ENCODE measurements around the gene HOXA5.
A peak's percentile ranks its signal among the peaks of the same experiment; 100 is the strongest.

The HOXA5 gene

DNA sequence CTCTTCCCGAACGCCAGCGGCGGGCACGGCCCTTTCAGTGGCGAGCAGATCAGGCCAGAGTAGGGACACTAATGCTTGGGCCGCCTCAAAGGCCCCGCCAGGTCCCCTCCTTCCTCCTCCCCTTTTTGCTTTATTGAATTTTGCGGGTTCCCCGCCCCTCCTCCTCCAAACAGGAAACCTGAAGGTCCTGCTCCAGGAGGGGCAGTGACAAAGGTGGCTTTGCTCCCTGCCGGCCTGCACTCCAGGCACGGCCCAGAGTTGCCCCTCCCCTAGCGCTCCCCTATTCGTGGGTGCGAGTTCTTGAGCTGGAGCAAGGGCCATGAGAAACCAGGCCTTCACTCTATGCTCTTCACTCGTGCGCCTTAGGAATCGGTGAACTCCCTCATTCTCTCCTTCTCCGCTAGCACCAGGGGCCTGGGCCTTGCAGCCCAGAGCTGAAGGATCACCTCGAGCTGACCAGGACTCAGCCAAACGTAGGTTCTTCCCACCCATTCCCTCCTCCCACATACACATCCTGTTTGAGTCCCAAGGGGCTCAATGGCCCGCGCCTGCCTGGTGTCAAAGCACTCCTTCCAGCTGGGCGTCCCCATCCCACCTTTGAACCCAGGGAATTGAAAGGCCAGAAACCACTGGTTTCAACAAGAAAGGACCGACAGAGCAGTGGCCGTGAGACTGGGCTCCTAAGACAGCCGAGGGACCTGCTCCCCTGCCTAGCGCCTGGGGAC, 4.7 kb upstream of the HOXA5 start:
- TF ChIP-seq, protein P1, sequence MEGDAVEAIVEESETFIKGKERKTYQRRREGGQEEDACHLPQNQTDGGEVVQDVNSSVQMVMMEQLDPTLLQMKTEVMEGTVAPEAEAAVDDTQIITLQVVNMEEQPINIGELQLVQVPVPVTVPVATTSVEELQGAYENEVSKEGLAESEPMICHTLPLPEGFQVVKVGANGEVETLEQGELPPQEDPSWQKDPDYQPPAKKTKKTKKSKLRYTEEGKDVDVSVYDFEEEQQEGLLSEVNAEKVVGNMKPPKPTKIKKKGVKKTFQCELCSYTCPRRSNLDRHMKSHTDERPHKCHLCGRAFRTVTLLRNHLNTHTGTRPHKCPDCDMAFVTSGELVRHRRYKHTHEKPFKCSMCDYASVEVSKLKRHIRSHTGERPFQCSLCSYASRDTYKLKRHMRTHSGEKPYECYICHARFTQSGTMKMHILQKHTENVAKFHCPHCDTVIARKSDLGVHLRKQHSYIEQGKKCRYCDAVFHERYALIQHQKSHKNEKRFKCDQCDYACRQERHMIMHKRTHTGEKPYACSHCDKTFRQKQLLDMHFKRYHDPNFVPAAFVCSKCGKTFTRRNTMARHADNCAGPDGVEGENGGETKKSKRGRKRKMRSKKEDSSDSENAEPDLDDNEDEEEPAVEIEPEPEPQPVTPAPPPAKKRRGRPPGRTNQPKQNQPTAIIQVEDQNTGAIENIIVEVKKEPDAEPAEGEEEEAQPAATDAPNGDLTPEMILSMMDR (conservative IDR thresholded peaks at IDR 0.05; ENCODE audit: low read depth), result no peak
- H3K27ac ChIP-seq, result peak overlapping the region; percentile 84
- ChIA-PET CTCF (interaction anchor here (0.6 to 1.2 kb wide), 6 partner anchors 13 to 779 kb away, joined by 3 to 7 read pairs (median 3); partner anchors contain the start of gene HOXA9), POLR2A (ENCODE audit: low non-redundant PET) (no interaction called here)
- DNase-seq (ENCODE audit: low spot score), result no peak

DNA sequence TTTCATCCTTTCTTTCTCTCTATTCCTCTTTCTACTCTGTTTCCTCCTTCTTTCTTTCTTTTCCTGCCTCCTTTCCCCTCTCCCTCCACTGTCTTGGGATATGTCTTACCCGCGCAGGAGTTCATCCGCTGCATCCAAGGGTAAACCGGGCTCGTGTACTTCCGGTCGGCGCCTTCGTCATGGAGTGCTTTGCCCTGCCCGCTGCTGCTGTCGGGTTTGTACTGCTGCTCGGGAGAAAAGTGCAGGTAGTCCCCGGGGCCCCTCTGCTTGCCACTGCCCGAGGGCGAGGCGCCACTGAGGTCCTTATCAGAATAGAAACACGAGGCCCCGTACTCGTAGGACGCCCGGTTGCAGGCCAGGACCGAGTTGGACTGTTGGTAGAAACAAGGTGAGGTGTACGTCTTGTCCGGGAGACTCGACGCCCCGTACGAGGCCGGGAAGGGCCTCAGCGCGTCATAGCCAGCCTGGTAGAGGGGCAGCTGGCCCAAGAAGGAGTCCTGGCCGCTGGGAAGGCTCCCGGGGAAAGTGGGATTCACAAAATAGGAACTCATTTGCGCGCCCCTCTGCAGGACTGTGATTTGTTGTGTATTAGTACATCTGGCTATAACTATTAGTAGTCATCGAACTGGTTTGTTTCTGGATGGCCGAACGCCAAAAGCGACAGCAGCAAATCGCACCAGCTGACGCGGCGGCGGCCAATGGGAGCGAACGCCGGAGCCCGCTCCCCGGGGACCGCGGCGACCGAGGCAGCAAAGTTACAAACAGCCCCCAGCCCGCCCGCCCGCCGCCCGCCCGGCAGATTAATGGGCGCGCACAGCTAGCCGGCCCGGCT, 3.9 kb upstream of the HOXA5 start, which contains the start of gene HOXA6:
Gene HOXA6 (minus strand): TSS at position 576 of the 832 bp plus-strand sequence. CDS start 25 bp downstream, at position 551.
- CTCF ChIA-PET, result interaction anchor here (0.6 kb wide), 2 partner anchors 297 to 463 kb away, joined by 3 to 4 read pairs; no protein-coding TSS in a partner anchor
- DNase-seq (ENCODE audit: low spot score), result no peak
- POLR2A ChIA-PET (ENCODE audit: low non-redundant PET), result interaction anchor here (0.5 kb wide), 1 partner anchor 32 kb away, joined by 3 read pairs; no protein-coding TSS in a partner anchor
- TF ChIP-seq, protein P1 (conservative IDR thresholded peaks at IDR 0.05; ENCODE audit: low read depth), result no peak
- H3K27ac ChIP-seq, result peak within 1 kb of the TSS; percentile 84

GRCh38 chr7:27146491-27147198, 3.2 kb upstream of the HOXA5 start:
- no peak for DNase-seq (ENCODE audit: low spot score)
- ChIA-PET POLR2A (ENCODE audit: low non-redundant PET) (no interaction called here), CTCF (interaction anchor here (0.6 kb wide), 1 partner anchor 297 kb away, joined by 4 read pairs; no protein-coding TSS in a partner anchor)
- peak overlapping the region; percentile 84 for H3K27ac ChIP-seq
- TF ChIP-seq, protein P1 (conservative IDR thresholded peaks at IDR 0.05; ENCODE audit: low read depth), result no peak

DNA sequence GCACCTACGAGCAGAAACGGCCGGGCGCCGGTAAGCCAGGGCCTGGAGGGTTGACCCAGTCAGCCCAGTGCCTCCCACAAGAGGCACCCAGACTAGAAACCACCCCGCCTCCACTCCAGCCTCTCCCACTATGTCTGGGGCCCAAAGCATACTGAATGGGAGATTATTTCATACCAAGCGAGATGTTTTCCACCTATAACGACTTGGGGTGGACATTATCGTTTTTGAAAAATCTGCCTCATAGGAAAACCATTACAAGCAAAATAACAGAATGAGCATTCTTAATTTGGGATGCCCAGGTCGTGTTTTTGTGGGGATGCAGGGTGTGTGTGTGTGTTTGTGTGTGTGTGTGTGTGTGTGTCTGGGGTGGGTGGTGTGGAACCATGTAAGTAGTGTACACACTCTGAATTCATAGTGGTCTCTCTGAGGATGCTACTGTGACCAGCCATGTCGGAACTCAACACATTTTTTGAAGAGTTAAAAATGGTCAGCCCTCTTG, 2.5 kb upstream of the HOXA5 start:
- POLR2A ChIA-PET (ENCODE audit: low non-redundant PET), result no interaction called here
- DNase-seq (ENCODE audit: low spot score), result no peak

DNA sequence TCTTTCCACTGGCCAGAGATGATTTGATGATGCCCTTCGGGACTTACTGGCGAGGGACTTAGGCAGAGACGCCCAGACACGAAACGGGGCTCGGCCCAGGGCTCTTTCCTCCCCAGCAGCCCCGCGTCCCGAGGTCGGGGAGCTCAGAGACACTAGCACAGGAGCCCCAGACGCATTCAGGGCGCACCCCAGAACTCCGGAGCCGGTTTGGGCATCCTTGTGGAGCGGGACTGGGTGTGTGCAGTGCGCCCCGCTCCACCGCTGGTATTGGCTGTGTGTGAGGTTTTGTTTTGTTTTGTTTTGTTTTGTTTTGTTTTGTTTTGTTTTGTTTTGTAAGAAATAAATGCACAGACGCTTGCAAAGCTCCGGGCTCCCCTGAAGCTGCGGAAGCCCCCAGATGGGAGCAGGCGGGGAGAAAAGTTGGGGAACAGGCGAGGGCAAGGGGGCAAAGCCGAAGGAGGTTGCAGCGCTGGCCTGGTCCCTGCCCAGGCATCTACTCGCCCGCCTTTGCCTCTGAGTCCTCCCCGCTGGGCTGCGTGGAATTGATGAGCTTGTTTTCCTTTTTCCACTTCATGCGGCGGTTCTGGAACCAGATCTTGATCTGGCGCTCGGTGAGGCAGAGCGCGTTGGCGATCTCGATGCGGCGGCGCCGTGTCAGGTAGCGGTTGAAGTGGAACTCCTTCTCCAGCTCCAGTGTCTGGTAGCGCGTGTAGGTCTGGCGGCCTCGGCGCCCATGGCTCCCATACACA, 1.9 kb upstream of the HOXA5 start:
- no peak for DNase-seq (ENCODE audit: low spot score)
- POLR2A ChIA-PET (ENCODE audit: low non-redundant PET), result no interaction called here
- CTCF ChIA-PET, result interaction anchor here (0.6 to 3.7 kb wide), 7 partner anchors 16 to 466 kb away, joined by 3 to 34 read pairs (median 5); no protein-coding TSS in a partner anchor
- peak overlapping the region; percentile 90 for H3K27ac ChIP-seq
- TF ChIP-seq, protein P1 (conservative IDR thresholded peaks at IDR 0.05; ENCODE audit: low read depth), result no peak

More for the DNA sequence above, 2.5 kb upstream of the HOXA5 start:
- CTCF ChIA-PET, result interaction anchor here (3.4 kb wide), 1 partner anchor 15 kb away, joined by 19 read pairs; no protein-coding TSS in a partner anchor
- TF ChIP-seq, protein P1 (conservative IDR thresholded peaks at IDR 0.05; ENCODE audit: low read depth), result no peak
- H3K27ac ChIP-seq, result peak overlapping the region; percentile 90

Measured in RWPE1 (cell line).